B cell (primary cell): ENCODE data around the gene CAP2. TPM values are rescaled to one million over a fixed set of nuclear protein-coding genes. Genes with fewer than 3 reads are reported as not detected.

Experiments
- ATAC-seq: fragments of 200-7000 bp; cut with Tn5 transposase; one replicate; pipeline ENCODE4 v1.10.0; 2021; ENCODE audit warnings: low read depth, mild to moderate bottlenecking, moderate number of reproducible peaks, moderate library complexity
- CTCF ChIA-PET: fragments of 350-600 bp; sonication (Branson Sonifier 250); formaldehyde crosslinking; loops from one replicate; lab custom pipeline; 2021; ENCODE audit warnings: antibody characterized with exemption, inconsistent platforms; lab: Charles Lee
- POLR2A ChIA-PET: fragments of 350-600 bp; sonication (Branson Sonifier 250); formaldehyde crosslinking; loops from one replicate; lab custom pipeline; 2021; ENCODE audit warnings: antibody characterized with exemption; lab: Charles Lee
- DNase-seq: peaks from one replicate; pipeline ENCODE4 v3.0.0; 2013
- H2AFZ ChIP-seq: 2 replicates; pipeline ENCODE4 v1.6.1; 2012; ENCODE audit warnings: mild to moderate bottlenecking, low read depth, low read length; ENCODE audit not compliant: insufficient read depth, poor library complexity, severe bottlenecking
- H3K27ac ChIP-seq, 2 donors: 1 replicate in 1 of 2; 2 replicates in 1 of 2; pipeline ENCODE4 v1.5.1; 2012 to 2013; ENCODE audit warnings: low read length in 2 of 2, mild to moderate bottlenecking in 2 of 2, moderate library complexity in 1 of 2
- H3K27me3 ChIP-seq, 4 experiments: fragments of 200-600 bp in 1 of 4; sonication (generic) in 1 of 4; replicated peaks in 1 of 4; 1 replicate in 2 of 4; 2 replicates in 2 of 4; pipeline versions ENCODE4 v1.6.1 to v1.7.0; 2013 to 2016; ENCODE audit warnings: low read length in 3 of 4, mild to moderate bottlenecking in 2 of 4, mixed read lengths in 1 of 4, moderate library complexity in 1 of 4; ENCODE audit not compliant: insufficient read depth in 4 of 4, control insufficient read depth in 3 of 4; ENCODE audit errors: control extremely low read depth in 1 of 4
- H3K36me3 ChIP-seq, 2 experiments: replicated peaks in 1 of 2; 1 replicate in 1 of 2; 2 replicates in 1 of 2; pipeline versions ENCODE4 v1.6.1 to v1.7.1; 2013; ENCODE audit warnings: low read length in 1 of 2; ENCODE audit not compliant: insufficient read depth in 2 of 2, control insufficient read depth in 1 of 2; ENCODE audit errors: control extremely low read depth in 1 of 2, extremely low read depth in 1 of 2
- H3K4me1 ChIP-seq, 2 donors: fragments of 200-600 bp in 1 of 2; sonication (generic) in 1 of 2; 1 replicate in 1 of 2; 2 replicates in 1 of 2; pipeline versions ENCODE4 v1.5.1 to v1.6.1; 2013 to 2017; ENCODE audit warnings: low read length in 2 of 2; ENCODE audit not compliant: control insufficient read depth in 2 of 2, insufficient read depth in 2 of 2
- H3K4me2 ChIP-seq: replicated peaks from 2 replicates; pipeline ENCODE3; 2012; ENCODE audit warnings: mild to moderate bottlenecking, low read depth, low read length; ENCODE audit not compliant: poor library complexity, severe bottlenecking
- H3K4me3 ChIP-seq, 5 experiments: fragments of 200-600 bp in 1 of 5; sonication (generic) in 1 of 5; 1 replicate in 3 of 5; 2 replicates in 2 of 5; pipeline versions ENCODE4 v1.5.1 to v1.7.0; 2011 to 2016; ENCODE audit warnings: low read length in 4 of 5, mild to moderate bottlenecking in 4 of 5, low read depth in 2 of 5, control low read depth in 1 of 5, moderate library complexity in 1 of 5; ENCODE audit not compliant: insufficient read depth in 1 of 5; ENCODE audit errors: control extremely low read depth in 1 of 5, extremely low read depth in 1 of 5
- H3K79me2 ChIP-seq: fragments of 200-600 bp; sonication (generic); one replicate; pipeline ENCODE4 v1.6.0; 2016; ENCODE audit warnings: low read length; ENCODE audit not compliant: control insufficient read depth, insufficient read depth
- H3K9ac ChIP-seq: fragments of 200-600 bp; sonication (generic); 2 replicates; pipeline ENCODE4 v1.6.1; 2017; ENCODE audit warnings: mild to moderate bottlenecking, low read length, moderate library complexity
- H3K9me3 ChIP-seq, 3 donors: one replicate each; pipeline versions ENCODE4 v1.6.1 to v1.7.1; 2013; ENCODE audit warnings: low read length in 2 of 3; ENCODE audit not compliant: control insufficient read depth in 2 of 3, insufficient read depth in 1 of 3; ENCODE audit errors: control extremely low read depth in 1 of 3
- H4K20me1 ChIP-seq: 2 replicates; pipeline ENCODE4 v1.6.0; 2012; ENCODE audit warnings: mild to moderate bottlenecking, low read length; ENCODE audit not compliant: insufficient read depth, control insufficient read depth, poor library complexity, severe bottlenecking
- H3K27ac Mint-ChIP-seq: one replicate; pipeline ENCODE4 v1.8.0; 2021; ENCODE audit warnings: mixed read lengths
- H3K27me3 Mint-ChIP-seq: one replicate; pipeline ENCODE4 v1.8.0; 2021; ENCODE audit warnings: mixed read lengths
- H3K4me1 Mint-ChIP-seq: one replicate; pipeline ENCODE4 v1.8.0; 2021; ENCODE audit warnings: mixed read lengths
- H3K4me3 Mint-ChIP-seq: one replicate; pipeline ENCODE4 v1.8.0; 2021; ENCODE audit warnings: mixed read lengths
- H3K9me3 Mint-ChIP-seq: one replicate; pipeline ENCODE4 v1.8.0; 2022; ENCODE audit warnings: mixed read lengths; ENCODE audit not compliant: insufficient read depth
- EZH2 ChIP-seq: IDR thresholded peaks from 2 replicates; pipeline ENCODE4 v1.6.1; 2012; ENCODE audit warnings: borderline replicate concordance, low read depth, mild to moderate bottlenecking, moderate library complexity, low read length; ENCODE audit not compliant: insufficient read depth, poor library complexity, severe bottlenecking
- WGBS: methylation state at CpG from one replicate; pipeline ENCODE4 v1.1.5; 2013; ENCODE audit warnings: missing lambda C conversion rate; ENCODE audit not compliant: insufficient coverage; 5-methylcytosine and 5-hydroxymethylcytosine counted together
- intact Hi-C: fragments of 100-400 bp; cut with micrococcal nuclease; formaldehyde crosslinking; loops from one replicate; pipeline ENCODE4 v1.10.0; 2022
- polyA plus RNA-seq: library from polyadenylated mRNA; depleted of rRNA; stranded (reverse); fragments of >200 nt; gene quantifications from 2 replicates; pipeline ENCODE4 v1.2.3, GENCODE V29; 2012
- total RNA-seq, 2 donors: library from RNA; stranded (reverse); fragments of 120-200 nt in 1 of 2; gene quantifications; 1 replicate in 1 of 2; 2 replicates in 1 of 2; pipeline versions ENCODE4 v1.2.3 to v1.2.4, GENCODE V29; 2013 to 2022
- TF ChIP-seq, protein P1 (sequence below): fragments of 200-600 bp; IDR thresholded peaks from one replicate; pipeline ENCODE4 v1.8.0; 2022; ENCODE audit warnings: antibody characterized with exemption, mild to moderate bottlenecking

CAP2 gene
- total and polyA plus RNA-seq, 2 donors (not counting 1 experiment from before 2014, with no cell fraction given) = not detected

DNA sequence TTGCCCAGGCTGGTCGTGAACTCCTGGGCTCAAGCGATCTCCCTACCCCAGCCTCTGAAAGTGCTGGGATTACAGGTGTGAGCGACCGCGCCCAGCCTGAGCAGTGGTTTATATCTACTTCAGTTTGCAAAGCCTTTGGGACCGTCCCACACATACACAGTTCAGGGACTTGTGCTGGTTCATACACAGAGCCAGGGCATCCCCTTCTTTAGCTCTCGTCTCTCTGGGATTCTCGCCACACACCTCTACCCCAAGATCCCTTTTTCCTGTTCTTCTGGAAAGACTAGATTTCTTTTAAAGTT is 12.5 kb downstream of the CAP2 start:
- ATAC-seq = no peak

DNA sequence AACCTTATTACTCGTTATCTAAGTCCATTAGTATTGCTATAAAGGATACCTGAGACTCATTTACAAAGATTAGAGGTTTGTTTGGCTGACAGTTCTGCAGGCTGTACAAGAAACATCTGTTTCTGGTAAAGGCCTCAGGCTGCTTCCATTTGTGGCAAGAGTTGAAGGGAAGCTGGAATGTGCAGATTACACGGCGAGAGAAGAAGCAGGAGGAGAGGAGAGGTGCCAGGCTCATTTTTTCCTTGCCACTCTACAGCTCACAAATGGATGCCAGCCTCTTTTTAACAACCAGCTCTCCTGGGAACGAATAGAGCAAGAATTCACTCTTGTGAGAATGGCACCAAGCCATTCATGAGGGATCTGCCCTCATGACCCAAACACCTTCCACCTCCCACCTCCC is 14.7 kb downstream of the CAP2 start:
- no peak for DNase-seq
- H3K79me2 ChIP-seq = no peaks in the 10 kb centered on the region
- CTCF ChIA-PET = no interaction called here

More for the DNA sequence above, 12.5 kb downstream of the CAP2 start:
- Histone ChIP-seq H3K4me1 (no peaks in the 10 kb centered on the region), H2AFZ (no peak overlapping the region), H3K9me3 (peaks cover 0 to 4% (median 0%) of the 10 kb centered on the region in 3 donors), H3K79me2 (no peaks in the 10 kb centered on the region), H3K9ac (no peak overlapping the region), H3K27me3 (no peaks in the 10 kb centered on the region), H3K27ac (no peak overlapping the region), H3K4me3 (no peak overlapping the region), H3K36me3 (no peaks in the 10 kb centered on the region), H3K4me2 (no peak overlapping the region), H4K20me1 (no peaks in the 10 kb centered on the region)
- intact Hi-C loops = no loop called here
- Mint-ChIP-seq H3K27ac (no peak overlapping the region), H3K9me3 (no peaks in the 10 kb centered on the region), H3K4me3 (no peak overlapping the region), H3K4me1 (no peaks in the 10 kb centered on the region), H3K27me3 (no peaks in the 10 kb centered on the region)
- WGBS = 94% methylated on average over 3 of the region's 8 CpGs
- DNase-seq = no peak
- ChIA-PET POLR2A (no interaction called here), CTCF (no interaction called here)
- TF ChIP-seq, protein P1, sequence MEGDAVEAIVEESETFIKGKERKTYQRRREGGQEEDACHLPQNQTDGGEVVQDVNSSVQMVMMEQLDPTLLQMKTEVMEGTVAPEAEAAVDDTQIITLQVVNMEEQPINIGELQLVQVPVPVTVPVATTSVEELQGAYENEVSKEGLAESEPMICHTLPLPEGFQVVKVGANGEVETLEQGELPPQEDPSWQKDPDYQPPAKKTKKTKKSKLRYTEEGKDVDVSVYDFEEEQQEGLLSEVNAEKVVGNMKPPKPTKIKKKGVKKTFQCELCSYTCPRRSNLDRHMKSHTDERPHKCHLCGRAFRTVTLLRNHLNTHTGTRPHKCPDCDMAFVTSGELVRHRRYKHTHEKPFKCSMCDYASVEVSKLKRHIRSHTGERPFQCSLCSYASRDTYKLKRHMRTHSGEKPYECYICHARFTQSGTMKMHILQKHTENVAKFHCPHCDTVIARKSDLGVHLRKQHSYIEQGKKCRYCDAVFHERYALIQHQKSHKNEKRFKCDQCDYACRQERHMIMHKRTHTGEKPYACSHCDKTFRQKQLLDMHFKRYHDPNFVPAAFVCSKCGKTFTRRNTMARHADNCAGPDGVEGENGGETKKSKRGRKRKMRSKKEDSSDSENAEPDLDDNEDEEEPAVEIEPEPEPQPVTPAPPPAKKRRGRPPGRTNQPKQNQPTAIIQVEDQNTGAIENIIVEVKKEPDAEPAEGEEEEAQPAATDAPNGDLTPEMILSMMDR = no peak
- TF ChIP-seq EZH2 = no peak

More for the DNA sequence above, 14.7 kb downstream of the CAP2 start:
- no peak for TF ChIP-seq EZH2
- TF ChIP-seq, protein P1 = no peak
- no peak for ATAC-seq
- no peaks in the 10 kb centered on the region for H3K9me3 Mint-ChIP-seq
- H3K9ac ChIP-seq = no peak overlapping the region
- H3K4me2 ChIP-seq = no peak overlapping the region
- WGBS = 71% methylated on average over 1 of the region's 4 CpGs
- no peak overlapping the region for H3K4me3 ChIP-seq
- peaks cover 4% of the 10 kb centered on the region for H3K27me3 Mint-ChIP-seq
- intact Hi-C loops = no loop called here
- no peak overlapping the region for H3K27ac ChIP-seq
- H2AFZ ChIP-seq = no peak overlapping the region
- H3K36me3 ChIP-seq = no peaks in the 10 kb centered on the region
- H3K4me3 Mint-ChIP-seq = no peak overlapping the region
- H3K4me1 Mint-ChIP-seq = no peaks in the 10 kb centered on the region
- no peaks in the 10 kb centered on the region for H3K4me1 ChIP-seq
- no peaks in the 10 kb centered on the region for H3K27me3 ChIP-seq
- no peak overlapping the region for H3K27ac Mint-ChIP-seq
- POLR2A ChIA-PET = no interaction called here
- H3K9me3 ChIP-seq = peaks cover 0 to 10% (median 0%) of the 10 kb centered on the region in 3 donors
- no peaks in the 10 kb centered on the region for H4K20me1 ChIP-seq
